NCI-H2081 treated with DMSO at 0.1 percent for 48 hours (cell line): ENCODE results near the gene SULT1C4.
"Not testable (repeated sequence)": the region's sequence is repeated elsewhere in the genome, so short reads cannot be mapped to it uniquely, and the experiment has no call there.

ENCODE experiments used
- DNase-seq: peaks from one replicate; lab custom pipeline; 2025; lab: John Stamatoyannopoulos, UW

SULT1C4 gene

GRCh38 chr2:108377815-108378630 is at the start of gene SULT1C4:
Gene SULT1C4 (plus strand): TSS chr2:108377954. CDS start chr2:108378338, 384 bp downstream.
- no peak for DNase-seq

DNA sequence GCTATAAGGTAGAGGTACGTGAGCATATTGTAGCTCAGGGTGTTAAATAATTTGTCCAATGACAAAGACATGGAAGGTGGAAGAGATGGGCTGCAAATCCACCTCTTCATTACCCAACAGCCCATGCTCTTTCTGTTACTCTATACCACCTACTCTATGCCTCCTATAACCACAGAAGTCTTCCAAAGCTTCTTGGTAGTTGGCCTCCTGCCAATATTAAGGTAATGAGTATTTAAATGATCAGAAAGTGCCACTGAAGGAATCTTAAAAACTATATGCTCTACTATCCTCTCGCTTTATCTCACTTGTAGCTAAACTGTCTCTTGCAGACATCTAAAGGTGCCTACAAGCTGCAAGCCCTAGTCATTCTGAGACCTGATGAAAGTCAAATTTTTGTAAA is 48.0 kb upstream of the SULT1C4 start:
- DNase-seq = no peak

DNA sequence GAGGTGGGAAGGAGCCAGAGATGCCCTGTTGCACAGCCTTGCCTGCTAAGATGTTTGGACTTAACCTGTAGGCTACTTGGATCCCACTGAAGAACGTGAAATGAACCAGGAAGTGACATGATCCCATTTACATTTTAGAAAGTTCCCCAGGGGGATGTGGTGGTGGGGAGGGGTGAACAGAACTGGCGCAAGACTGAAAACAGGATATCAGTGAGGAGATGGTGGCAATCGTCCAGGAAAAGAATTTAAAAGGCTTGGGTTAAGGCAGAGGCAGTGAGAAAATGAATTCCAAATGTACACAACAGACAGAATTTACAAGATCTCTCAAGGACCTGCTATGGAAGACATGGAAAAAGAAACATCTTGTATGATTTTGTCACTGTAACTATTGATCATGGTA is 46.8 kb upstream of the SULT1C4 start:
- DNase-seq = no peak

GRCh38 chr2:108345951-108346350 is 31.8 kb upstream of the SULT1C4 start:
- DNase-seq = no peak

- no peak for DNase-seq
Measured at GRCh38 chr2:108346827-108347226, 30.9 kb upstream of the SULT1C4 start.

GRCh38 chr2:108347786-108348185 is 30.0 kb upstream of the SULT1C4 start:
- DNase-seq = no peak

DNA sequence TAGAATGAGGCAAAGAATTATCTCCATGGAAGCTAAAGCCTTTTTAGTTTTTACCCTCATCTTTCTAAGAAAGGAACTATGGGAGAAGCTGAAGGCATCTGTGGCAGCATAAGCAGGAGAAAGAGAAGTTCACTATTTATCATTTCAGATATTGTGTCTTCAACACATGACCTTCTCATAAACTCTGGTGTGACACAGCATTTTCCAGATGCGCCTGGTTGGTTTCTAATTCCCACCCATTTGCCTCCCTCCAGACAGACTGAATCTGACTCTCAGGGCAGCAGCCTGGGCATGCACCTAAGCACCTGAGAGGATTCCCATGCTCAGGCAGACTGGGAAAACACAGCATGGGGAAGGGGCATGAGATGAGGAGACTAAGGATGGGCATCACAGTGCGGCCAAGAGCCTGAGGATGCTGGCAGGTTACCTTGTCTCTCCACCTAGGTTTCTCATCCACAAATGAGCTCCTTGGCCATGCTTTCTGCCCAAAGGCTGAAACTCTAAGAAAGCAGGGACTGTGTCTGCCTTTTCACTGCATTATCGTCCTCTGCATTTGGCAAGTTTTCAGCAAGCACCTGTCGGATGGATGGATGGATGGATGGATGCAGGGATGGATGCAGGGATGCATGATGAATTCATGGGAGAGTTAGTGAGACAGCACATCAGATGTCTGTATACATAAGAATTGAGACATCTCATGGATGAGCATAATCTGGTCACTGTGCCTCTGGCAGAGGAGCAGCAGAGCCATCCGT is 28.8 kb upstream of the SULT1C4 start:
- DNase-seq = no peak

- no peak for DNase-seq
Measured at GRCh38 chr2:108349571-108349928, 28.2 kb upstream of the SULT1C4 start.

GRCh38 chr2:108351889-108352288 is 25.9 kb upstream of the SULT1C4 start:
- no peak for DNase-seq

- DNase-seq = no peak
Measured at GRCh38 chr2:108354136-108354535, 23.6 kb upstream of the SULT1C4 start.

DNA sequence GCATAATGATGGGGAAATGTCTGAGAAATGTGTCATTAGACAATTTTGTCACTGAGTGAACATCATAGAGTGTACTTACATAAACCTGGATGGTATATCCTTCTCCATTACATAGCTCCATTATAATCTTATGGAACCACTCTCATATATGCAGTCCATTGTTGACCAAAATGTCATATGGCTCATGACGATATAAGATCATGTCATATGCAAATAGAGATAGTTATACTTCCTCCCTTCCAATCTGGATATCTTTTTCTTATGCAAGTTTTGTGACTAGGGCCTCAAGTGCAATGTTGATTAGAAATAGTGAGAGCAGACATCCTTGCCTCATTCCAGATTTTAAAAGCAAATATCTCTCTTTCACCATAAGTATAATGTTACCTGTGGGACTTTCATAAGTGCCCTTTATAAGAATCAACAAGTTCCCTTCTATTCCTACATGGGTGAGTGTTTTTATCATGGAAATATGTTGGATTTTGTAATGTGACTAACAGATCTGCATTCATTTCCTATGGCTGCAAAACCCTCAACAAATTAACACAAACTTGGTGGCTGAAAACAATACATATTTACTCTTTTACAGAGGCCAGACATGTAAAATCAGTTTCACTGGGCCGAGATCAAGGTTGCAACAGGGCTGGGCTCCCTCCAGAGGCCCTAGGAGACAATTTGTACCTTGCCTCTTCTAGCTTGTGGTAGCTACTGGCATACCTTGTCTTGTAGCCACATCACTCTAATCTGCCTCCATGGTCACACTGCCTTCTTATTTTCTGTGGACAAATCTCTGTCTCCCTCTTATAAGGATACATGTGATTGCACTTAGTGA is 21.6 kb upstream of the SULT1C4 start:
- no peak for DNase-seq

DNA sequence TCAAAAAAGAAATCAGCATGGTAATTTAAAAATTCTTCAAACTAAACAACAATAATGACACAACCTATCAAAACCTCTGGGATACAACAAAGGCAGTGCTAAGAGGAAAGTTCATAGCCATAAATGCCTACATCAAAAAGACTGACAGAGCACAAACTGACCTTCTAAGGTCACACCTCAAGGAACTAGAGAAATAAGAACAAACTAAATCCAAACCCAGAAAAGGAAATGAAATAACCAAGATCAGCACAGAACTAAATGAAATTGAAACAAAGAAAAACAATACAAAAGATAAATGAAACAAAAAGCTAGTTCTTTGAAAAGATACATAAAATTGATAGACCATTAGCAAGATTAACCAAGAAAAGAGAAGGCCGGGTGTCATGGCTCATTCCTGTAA is 18.4 kb upstream of the SULT1C4 start:
- not testable (repeated sequence) for DNase-seq

GRCh38 chr2:108360776-108361468 is 16.8 kb upstream of the SULT1C4 start:
- DNase-seq = no peak

DNA sequence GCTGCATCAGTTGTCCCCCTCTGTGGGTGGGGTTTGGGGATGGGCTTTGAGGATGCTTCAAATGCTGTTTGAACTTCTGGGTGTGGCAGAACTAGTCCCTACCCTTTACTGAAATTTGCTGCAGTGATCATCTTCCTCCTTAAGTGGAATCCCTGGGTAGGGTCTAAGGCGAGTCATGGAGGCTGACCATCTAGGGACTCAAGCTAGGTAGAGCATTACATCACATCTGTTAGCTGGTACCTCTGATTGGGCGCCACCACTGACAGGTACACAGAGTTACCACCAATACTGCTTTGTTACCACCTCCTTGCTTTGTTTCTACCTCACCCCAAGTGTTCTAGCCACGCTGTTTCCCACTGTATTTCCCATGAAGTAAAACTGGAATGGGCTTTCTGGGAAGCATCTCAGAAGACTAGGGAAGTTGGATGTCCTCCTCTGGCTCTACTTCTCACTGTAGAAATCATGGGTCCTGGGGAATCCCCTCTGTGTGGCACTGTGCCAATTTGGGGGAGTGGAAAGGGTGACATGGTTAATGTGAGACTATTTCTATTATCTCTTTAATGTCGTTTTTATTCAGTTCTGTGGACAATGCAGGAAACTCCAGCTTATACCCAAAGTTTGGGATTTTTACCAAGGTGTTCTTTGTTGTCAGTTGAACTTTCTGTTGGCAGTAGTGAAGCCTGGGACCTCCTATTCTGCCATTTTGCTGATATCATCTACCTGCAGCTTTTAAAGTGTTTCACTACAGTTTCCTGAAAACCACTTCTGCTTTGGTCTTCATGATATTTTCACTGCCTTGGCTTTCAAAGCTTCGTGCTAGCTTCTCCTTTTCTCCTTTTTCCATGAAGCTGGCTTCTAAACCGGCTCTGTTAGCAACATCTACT is 14.5 kb upstream of the SULT1C4 start:
- no peak for DNase-seq

- no peak for DNase-seq
Measured at GRCh38 chr2:108363908-108364225, 13.9 kb upstream of the SULT1C4 start.

- DNase-seq = peak; percentile 6
Measured at GRCh38 chr2:108364676-108365297, 13.0 kb upstream of the SULT1C4 start.

DNA sequence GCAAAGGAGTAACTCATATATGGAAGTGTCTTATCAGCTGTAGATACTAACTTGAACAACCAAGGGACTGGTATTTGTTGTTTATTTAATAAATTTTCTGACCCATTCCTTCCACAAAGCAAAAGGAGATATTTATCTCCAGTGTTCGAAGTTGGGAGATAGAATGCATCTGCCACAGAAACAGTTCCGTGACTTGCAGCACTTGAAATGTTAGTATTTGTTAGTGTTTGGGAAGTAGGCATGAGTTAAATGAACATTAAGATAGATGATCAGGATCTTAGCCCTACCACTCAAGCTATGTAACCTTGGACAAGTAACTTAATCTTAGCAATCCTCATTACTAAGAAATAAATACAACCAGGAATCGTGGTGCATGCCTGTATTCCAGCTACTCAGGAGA is 12.1 kb upstream of the SULT1C4 start:
- no peak for DNase-seq

DNA sequence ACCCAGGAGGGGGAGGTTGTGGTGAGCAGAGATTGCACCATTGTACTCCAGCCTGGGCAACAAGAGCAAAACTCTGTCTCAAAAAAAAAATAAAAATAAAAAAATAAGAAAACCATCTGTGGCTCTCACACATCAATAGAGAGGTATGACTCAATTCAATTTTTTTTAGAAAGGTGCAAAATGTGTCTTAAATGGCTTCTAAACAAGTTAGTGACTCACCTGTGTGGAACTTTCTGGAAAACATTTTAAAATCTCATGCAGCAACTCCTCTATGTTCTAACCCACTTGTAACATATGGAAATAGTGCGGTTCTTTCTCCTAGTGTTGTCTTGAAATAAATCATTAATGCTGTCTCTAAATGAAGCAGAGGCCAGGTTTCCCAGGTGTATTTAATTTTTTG is 10.7 kb upstream of the SULT1C4 start:
- no peak for DNase-seq

DNA sequence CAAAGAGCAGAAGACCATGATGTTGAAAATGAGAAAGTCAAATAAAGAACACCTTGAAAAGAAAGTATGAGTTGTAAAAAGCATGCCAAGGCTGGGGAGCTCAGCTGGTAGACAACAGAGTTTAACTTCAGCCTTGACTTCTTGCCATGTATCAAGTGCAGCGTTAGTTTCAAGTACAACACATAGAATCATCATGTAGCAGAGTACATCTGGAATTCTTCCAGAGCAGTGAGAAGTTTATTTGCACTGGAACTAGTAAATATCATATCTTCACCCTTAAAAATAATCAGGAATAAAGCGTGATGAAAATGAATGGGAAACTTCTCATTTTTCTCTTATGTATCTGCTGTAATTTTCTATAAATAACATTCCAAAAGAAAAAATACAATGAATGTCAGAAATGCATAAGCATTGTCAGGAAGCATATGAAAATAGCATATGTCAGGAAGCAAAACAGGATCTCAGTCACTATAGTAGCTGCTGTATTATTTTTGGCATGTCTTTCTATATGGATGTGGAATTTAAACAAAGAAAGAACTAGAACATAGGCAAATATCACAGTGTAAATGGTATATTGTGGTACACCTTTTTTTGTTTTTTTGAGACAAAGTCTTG is 10.1 kb upstream of the SULT1C4 start:
- no peak for DNase-seq

GRCh38 chr2:108369153-108369552 is 8.6 kb upstream of the SULT1C4 start:
- DNase-seq = no peak
